K562 (cell line): ENCODE data around the gene ALKBH8. TPM values are rescaled to one million over a fixed set of nuclear protein-coding genes. Genes with fewer than 3 reads are reported as not detected.

Experiments used
- ATAC-seq: fragments of 200-7000 bp; cut with Tn5 transposase; 3 replicates; pipeline ENCODE4 v1.9.1; 2020; ENCODE audit warnings: moderate library complexity
- BruUV-seq: library from RNA; stranded (reverse); fragments of 400-500 nt; replicated peaks from 2 replicates; lab custom pipeline; 2021; lab: Mats Ljungman, UMichigan
- CTCF ChIA-PET: fragments of 300-600 bp; formaldehyde crosslinking; extraction: SDS; loops from one replicate; lab custom pipeline; 2021; ENCODE audit warnings: low intra/inter-chr PET ratio; lab: Yijun Ruan, JAX
- POLR2A ChIA-PET: fragments of 300-600, 350-650 bp; sonication (Branson Sonifier 250); formaldehyde crosslinking; extraction: SDS; loops from one replicate; lab custom pipeline; 2021; ENCODE audit warnings: antibody characterized with exemption, inconsistent platforms; lab: Yijun Ruan, JAX
- DNase-seq, 4 experiments: peaks; one replicate each; pipeline versions ENCODE4 v3.0.0 to v3.0.0-alpha.2; 2011 to 2018; ENCODE audit warnings: low spot score in 3 of 4, mixed read lengths in 3 of 4; ENCODE audit errors: extremely low read depth in 1 of 4
- FAIRE-seq: peaks from 2 replicates; lab custom pipeline; 2011; peaks lifted over from hg19 to GRCh38; lab: Jason Lieb, UNC
- H2AFZ ChIP-seq: 2 replicates; pipeline ENCODE4 v1.6.0; 2011; ENCODE audit warnings: low read depth, low read length, control low read depth, inconsistent platforms
- H3K27ac ChIP-seq: fragments of 200-600 bp; 3 replicates; pipeline ENCODE4 v1.8.0; 2011; ENCODE audit warnings: low read depth, mild to moderate bottlenecking, control low read depth, inconsistent platforms, low read length, moderate library complexity, mixed read lengths; ENCODE audit errors: extremely low read depth
- H3K27me3 ChIP-seq, 2 experiments: fragments of 300-600 bp in 1 of 2; 2 replicates in 1 of 2; 3 replicates in 1 of 2; pipeline versions ENCODE4 v1.6.0 to v1.8.0; 2011; ENCODE audit warnings: inconsistent platforms in 2 of 2, low read length in 2 of 2, mild to moderate bottlenecking in 1 of 2, mixed read lengths in 1 of 2, moderate library complexity in 1 of 2; ENCODE audit not compliant: control insufficient read depth in 2 of 2, insufficient read depth in 2 of 2
- H3K36me3 ChIP-seq: fragments of 300-600 bp; 3 replicates; pipeline ENCODE4 v1.8.0; 2011; ENCODE audit warnings: mild to moderate bottlenecking, low read length, inconsistent platforms; ENCODE audit not compliant: control insufficient read depth, insufficient read depth
- H3K4me1 ChIP-seq, 2 experiments: fragments of 200-600 bp in 1 of 2; replicated peaks in 1 of 2; 2 replicates in 1 of 2; 3 replicates in 1 of 2; pipeline versions ENCODE4 v1.5.1 to v1.8.0; 2011; ENCODE audit warnings: inconsistent platforms in 2 of 2, low read length in 2 of 2, mild to moderate bottlenecking in 1 of 2, mixed read lengths in 1 of 2, moderate library complexity in 1 of 2; ENCODE audit not compliant: control insufficient read depth in 2 of 2, insufficient read depth in 2 of 2
- H3K4me2 ChIP-seq: 2 replicates; pipeline ENCODE4 v1.6.1; 2011; ENCODE audit warnings: low read length, control low read depth, inconsistent platforms, mixed read lengths; ENCODE audit not compliant: insufficient read depth
- H3K4me3 ChIP-seq: fragments of 200-600 bp; sonication (generic), shearing (Covaris generic); 2 replicates; pipeline ENCODE4 v1.5.1; 2016; ENCODE audit warnings: control low read depth, inconsistent platforms
- H3K79me2 ChIP-seq: fragments of 200-600 bp; 3 replicates; pipeline ENCODE4 v1.8.0; 2011; ENCODE audit warnings: low read length, inconsistent platforms; ENCODE audit not compliant: control insufficient read depth, insufficient read depth
- H3K9ac ChIP-seq, 2 experiments: 2 replicates each; pipeline versions ENCODE4 v1.6.0 to v1.6.1; 2011; ENCODE audit warnings: low read depth in 2 of 2, low read length in 2 of 2, control low read depth in 1 of 2, inconsistent platforms in 1 of 2, mild to moderate bottlenecking in 1 of 2, mixed read lengths in 1 of 2; ENCODE audit not compliant: insufficient read depth in 1 of 2
- H3K9me1 ChIP-seq: one replicate; pipeline ENCODE4 v1.6.0; 2011; ENCODE audit warnings: inconsistent platforms, mild to moderate bottlenecking, low read length, moderate library complexity; ENCODE audit not compliant: control insufficient read depth, insufficient read depth
- H3K9me3 ChIP-seq: replicated peaks from 2 replicates; pipeline ENCODE4 v1.5.1; 2011; ENCODE audit warnings: low read depth, low read length, inconsistent platforms; ENCODE audit not compliant: control insufficient read depth, insufficient read depth
- H4K20me1 ChIP-seq: replicated peaks from 2 replicates; pipeline ENCODE4 v1.6.1; 2011; ENCODE audit warnings: low read length, inconsistent platforms, mixed read lengths; ENCODE audit not compliant: control insufficient read depth, insufficient read depth
- L3MBTL2 ChIP-seq: fragments of 450-650 bp; IDR thresholded peaks from 2 replicates; pipeline ENCODE4 v1.6.1; 2016; ENCODE audit warnings: mild to moderate bottlenecking, moderate library complexity
- WGBS: fragments of 100-300 bp; shearing (Covaris generic); methylation state at CpG from one replicate; pipeline ENCODE4 v1.1.6; 2016; ENCODE audit warnings: low coverage, mixed read lengths; ENCODE audit not compliant: insufficient coverage; ENCODE audit errors: missing lambda C conversion rate; 5-methylcytosine and 5-hydroxymethylcytosine counted together
- in situ Hi-C: fragments of 300-500 bp; cut with MboI; formaldehyde crosslinking; loops from 4 replicates; pipeline ENCODE4 v1.15.0; 2018; ENCODE audit warnings: inconsistent platforms, mixed read lengths
- intact Hi-C: fragments of 100-400 bp; cut with micrococcal nuclease; formaldehyde crosslinking; loops from 2 replicates; pipeline ENCODE4 v1.14.2; 2022
- polyA plus RNA-seq, 8 experiments: library from polyadenylated mRNA; depleted of rRNA in 4 of 8; stranded (reverse) in 5 of 8; unstranded in 3 of 8; fragments of >200 nt; fragmentation: Nextera tagmentation in 2 of 8; fragmentation: Illumina TruSeq in 1 of 8; extraction: Ambion mirVana in 2 of 8; extraction: Trizol in 1 of 8; gene quantifications; 2 replicates each; pipeline versions ENCODE4 v1.2.1 to v1.2.3, GENCODE V29; 2011 to 2014; ENCODE audit warnings: inconsistent platforms in 1 of 8, missing spikeins in 1 of 8
- total RNA-seq, 7 experiments: library from RNA; depleted of rRNA in 6 of 7; stranded (reverse); fragments of >200 nt in 6 of 7; fragmentation: Illumina TruSeq in 2 of 7; extraction: Trizol in 2 of 7; gene quantifications; 2 replicates each; pipeline versions ENCODE4 v1.2.1 to v1.2.3, GENCODE V29; 2011 to 2021; ENCODE audit warnings: low replicate concordance in 1 of 7
- TF ChIP-seq, protein P1 (sequence below), 3 experiments: IDR thresholded peaks in 2 of 3; conservative IDR thresholded peaks in 1 of 3; 2 replicates each; pipeline ENCODE4 v1.5.1; 2011 to 2012; ENCODE audit warnings: low read length in 3 of 3, mild to moderate bottlenecking in 3 of 3, control low read depth in 2 of 3, improper control_type of control experiment in 1 of 3, inconsistent platforms in 1 of 3, low read depth in 1 of 3, mixed read lengths in 1 of 3, moderate library complexity in 1 of 3; ENCODE audit not compliant: insufficient read depth in 2 of 3

ALKBH8 gene
- total and polyA plus RNA-seq, 9 of the 15 experiments (the other 6 are each of a cell fraction or from before 2014, with no cell fraction given), result 4.3 to 14.4 (median 9.1) TPM

DNA sequence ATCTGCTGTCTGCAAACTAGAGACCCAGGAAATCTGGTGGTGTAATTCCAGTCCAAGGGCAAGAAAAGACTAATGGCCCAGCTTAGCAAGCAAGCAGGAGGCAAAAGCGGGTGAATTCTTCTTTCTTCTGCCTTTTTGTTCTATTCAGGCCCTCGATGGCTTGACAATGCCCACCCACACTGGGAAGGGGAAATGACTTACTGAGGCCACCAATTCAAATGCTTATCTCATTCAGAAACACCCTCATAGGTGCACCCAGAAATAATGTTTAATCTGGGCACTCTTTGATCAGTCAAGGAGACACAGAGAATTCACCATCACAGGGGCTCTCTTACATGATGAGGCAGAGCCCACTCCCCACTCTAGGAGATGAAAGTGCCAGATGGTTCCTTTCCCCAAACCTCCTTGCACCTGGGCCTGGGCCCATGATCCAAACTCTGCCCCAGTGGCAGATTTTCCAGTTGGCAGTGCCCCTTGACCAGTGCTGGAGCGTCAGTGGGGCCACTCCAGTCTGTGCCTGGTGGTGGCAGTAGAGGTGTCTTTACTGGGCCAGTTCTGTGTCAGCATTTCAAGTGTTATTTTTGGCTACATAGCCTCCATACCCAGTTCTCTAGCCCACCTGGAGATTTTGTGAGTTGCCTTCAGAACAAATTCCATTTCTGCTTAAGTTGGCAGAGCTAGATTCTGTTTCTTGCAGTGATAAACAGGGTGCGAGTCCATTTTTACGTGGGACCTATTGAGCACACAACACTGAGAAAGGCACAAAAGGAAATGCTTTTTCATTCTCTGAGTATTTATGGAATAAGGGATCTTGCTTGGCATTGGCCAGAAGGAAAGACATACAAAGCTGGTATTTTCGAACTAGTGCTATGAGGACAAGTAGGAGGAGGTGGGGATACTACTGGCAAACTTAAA, 32.9 kb upstream of the ALKBH8 start:
- CTCF ChIA-PET, result no interaction called here
- BruUV-seq, result no TSS peak
- intact Hi-C loops, result no loop called here

More for the DNA sequence above, 32.9 kb upstream of the ALKBH8 start:
- Histone ChIP-seq H3K4me1 (no peaks in the 10 kb centered on the region), H3K27ac (no peak overlapping the region), H3K36me3 (no peaks in the 10 kb centered on the region), H3K9me3 (no peaks in the 10 kb centered on the region), H3K27me3 (peaks cover 0 to 3% of the 10 kb centered on the region in 2 experiments; a peak in 2 of 5 replicates), H3K79me2 (no peaks in the 10 kb centered on the region), H3K4me2 (no peak overlapping the region), H3K9me1 (no peaks in the 10 kb centered on the region), H3K9ac (no peak overlapping the region), H4K20me1 (no peaks in the 10 kb centered on the region), H2AFZ (no peak overlapping the region), H3K4me3 (no peak overlapping the region)
- ATAC-seq (peak; percentile 86), DNase-seq (peak in 1 of 4 experiments; percentile 13), FAIRE-seq (no peak)
- 0% methylated on average over 6 of the region's 6 CpGs for WGBS
- TF ChIP-seq, protein P1, sequence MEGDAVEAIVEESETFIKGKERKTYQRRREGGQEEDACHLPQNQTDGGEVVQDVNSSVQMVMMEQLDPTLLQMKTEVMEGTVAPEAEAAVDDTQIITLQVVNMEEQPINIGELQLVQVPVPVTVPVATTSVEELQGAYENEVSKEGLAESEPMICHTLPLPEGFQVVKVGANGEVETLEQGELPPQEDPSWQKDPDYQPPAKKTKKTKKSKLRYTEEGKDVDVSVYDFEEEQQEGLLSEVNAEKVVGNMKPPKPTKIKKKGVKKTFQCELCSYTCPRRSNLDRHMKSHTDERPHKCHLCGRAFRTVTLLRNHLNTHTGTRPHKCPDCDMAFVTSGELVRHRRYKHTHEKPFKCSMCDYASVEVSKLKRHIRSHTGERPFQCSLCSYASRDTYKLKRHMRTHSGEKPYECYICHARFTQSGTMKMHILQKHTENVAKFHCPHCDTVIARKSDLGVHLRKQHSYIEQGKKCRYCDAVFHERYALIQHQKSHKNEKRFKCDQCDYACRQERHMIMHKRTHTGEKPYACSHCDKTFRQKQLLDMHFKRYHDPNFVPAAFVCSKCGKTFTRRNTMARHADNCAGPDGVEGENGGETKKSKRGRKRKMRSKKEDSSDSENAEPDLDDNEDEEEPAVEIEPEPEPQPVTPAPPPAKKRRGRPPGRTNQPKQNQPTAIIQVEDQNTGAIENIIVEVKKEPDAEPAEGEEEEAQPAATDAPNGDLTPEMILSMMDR (IDR thresholded peaks at IDR 0.05 in 2 of 3, conservative IDR thresholded peaks at IDR 0.05 in 1 of 3; ENCODE audit: insufficient read depth in 2 of 3, low read depth in 1 of 3, low read length in 3 of 3), result peak; percentile 34 to 47 (median 44); a peak in 5 of 6 replicates
- TF ChIP-seq L3MBTL2, result no peak
- POLR2A ChIA-PET, result interaction anchor here (1.1 kb wide), 1 partner anchor 91 kb away, joined by 3 read pairs; no protein-coding TSS in a partner anchor
- in situ Hi-C loops, result no loop called here
